IMR-90 (cell line): ENCODE measurements around the gene GALNT14. TPM values are rescaled to one million over a fixed set of nuclear protein-coding genes. Genes with fewer than 3 reads are reported as not detected.

Experiments used
- ATAC-seq: fragments of 200-7000 bp; cut with Tn5 transposase; 2 replicates; pipeline ENCODE4 v1.9.1; 2020; ENCODE audit warnings: low read depth, mild to moderate bottlenecking, moderate library complexity
- BruUV-seq: library from RNA; stranded (reverse); fragments of 400-500 nt; replicated peaks from 2 replicates; lab custom pipeline; 2021; lab: Mats Ljungman, UMichigan
- CTCF ChIA-PET: fragments of 300-600 bp; formaldehyde crosslinking; extraction: SDS; loops from one replicate; lab custom pipeline; 2021; ENCODE audit warnings: antibody characterized with exemption; lab: Yijun Ruan, JAX
- POLR2A ChIA-PET: fragments of 300-600 bp; sonication (Branson Sonifier 250); formaldehyde crosslinking; loops from one replicate; lab custom pipeline; 2022; ENCODE audit warnings: antibody characterized with exemption; ENCODE audit not compliant: unreplicated experiment; lab: Charles Lee
- DNase-seq: peaks from one replicate; pipeline ENCODE4 v3.0.0; 2013
- H2AFZ ChIP-seq: replicated peaks from 2 replicates; pipeline ENCODE3; 2013; ENCODE audit warnings: low read length, mild to moderate bottlenecking; ENCODE audit not compliant: poor library complexity
- H2AK5ac ChIP-seq: 2 replicates; pipeline ENCODE4 v1.6.1; 2013; ENCODE audit warnings: low read depth, low read length, inconsistent platforms
- H2AK9ac ChIP-seq: replicated peaks from 2 replicates; pipeline ENCODE3; 2013; ENCODE audit warnings: mild to moderate bottlenecking, low read depth, low read length, moderate library complexity; ENCODE audit not compliant: poor library complexity
- H2BK120ac ChIP-seq: 2 replicates; pipeline ENCODE4 v1.6.1; 2013; ENCODE audit warnings: low read depth, low read length, inconsistent platforms
- H2BK15ac ChIP-seq: 3 replicates; pipeline ENCODE4 v1.6.1; 2013; ENCODE audit warnings: low read depth, low read length, inconsistent platforms
- H2BK20ac ChIP-seq: 2 replicates; pipeline ENCODE4 v1.6.1; 2013; ENCODE audit warnings: low read depth, mild to moderate bottlenecking, inconsistent platforms, low read length, moderate library complexity
- H2BK5ac ChIP-seq: 2 replicates; pipeline ENCODE4 v1.6.1; 2013; ENCODE audit warnings: mild to moderate bottlenecking, low read depth, low read length, inconsistent platforms; ENCODE audit not compliant: poor library complexity, severe bottlenecking
- H3K14ac ChIP-seq: replicated peaks from 2 replicates; pipeline ENCODE4 v1.6.1; 2013; ENCODE audit warnings: low read depth, low read length, inconsistent platforms
- H3K18ac ChIP-seq: 2 replicates; pipeline ENCODE4 v1.6.1; 2013; ENCODE audit warnings: low read depth, low read length, control low read depth
- H3K23ac ChIP-seq: 2 replicates; pipeline ENCODE4 v1.6.1; 2013; ENCODE audit warnings: low read depth, low read length, inconsistent platforms
- H3K27ac ChIP-seq: 2 replicates; pipeline ENCODE4 v1.5.1; 2013; ENCODE audit warnings: mild to moderate bottlenecking, control low read depth, low read length; ENCODE audit not compliant: insufficient read depth
- H3K27me3 ChIP-seq: 2 replicates; pipeline ENCODE4 v1.6.1; 2013; ENCODE audit warnings: low read length; ENCODE audit not compliant: control insufficient read depth, insufficient read depth
- H3K36me3 ChIP-seq: 2 replicates; pipeline ENCODE4 v1.6.1; 2013; ENCODE audit warnings: low read length, mixed read lengths; ENCODE audit not compliant: control insufficient read depth, insufficient read depth
- H3K4ac ChIP-seq: 2 replicates; pipeline ENCODE4 v1.6.1; 2013; ENCODE audit warnings: low read depth, low read length, inconsistent platforms
- H3K4me1 ChIP-seq: 2 replicates; pipeline ENCODE4 v1.6.1; 2013; ENCODE audit warnings: low read length, mixed read lengths; ENCODE audit not compliant: control insufficient read depth, insufficient read depth
- H3K4me2 ChIP-seq: 2 replicates; pipeline ENCODE4 v1.6.1; 2013; ENCODE audit warnings: low read depth, mild to moderate bottlenecking, control low read depth, low read length, moderate library complexity
- H3K4me3 ChIP-seq: 2 replicates; pipeline ENCODE4 v1.5.1; 2013; ENCODE audit warnings: low read depth, mild to moderate bottlenecking, control low read depth, low read length, moderate library complexity; ENCODE audit not compliant: insufficient read depth
- H3K56ac ChIP-seq: 2 replicates; pipeline ENCODE4 v1.6.1; 2013; ENCODE audit warnings: low read length, inconsistent platforms; ENCODE audit not compliant: insufficient read depth; ENCODE audit errors: extremely low read depth
- H3K79me1 ChIP-seq, 2 experiments: 2 replicates each; pipeline ENCODE4 v1.6.1; 2013; ENCODE audit warnings: low read length in 2 of 2, inconsistent platforms in 1 of 2, low read depth in 1 of 2
- H3K9ac ChIP-seq: 2 replicates; pipeline ENCODE4 v1.6.1; 2013; ENCODE audit warnings: low read depth, low read length, control low read depth
- H3K9me1 ChIP-seq: 2 replicates; pipeline ENCODE4 v1.6.1; 2013; ENCODE audit warnings: low read length, inconsistent platforms; ENCODE audit not compliant: insufficient read depth
- H3K9me3 ChIP-seq: 2 replicates; pipeline ENCODE4 v1.6.1; 2013; ENCODE audit warnings: low read length; ENCODE audit not compliant: control insufficient read depth, insufficient read depth
- H4K20me1 ChIP-seq: 2 replicates; pipeline ENCODE4 v1.6.1; 2013; ENCODE audit warnings: low read length, inconsistent platforms; ENCODE audit not compliant: insufficient read depth
- H4K5ac ChIP-seq: 2 replicates; pipeline ENCODE4 v1.6.1; 2013; ENCODE audit warnings: mild to moderate bottlenecking, low read depth, low read length, control low read depth
- H4K8ac ChIP-seq, 2 experiments: 2 replicates each; pipeline ENCODE4 v1.6.1; 2013; ENCODE audit warnings: low read depth in 2 of 2, low read length in 2 of 2, control low read depth in 1 of 2, inconsistent platforms in 1 of 2
- H4K91ac ChIP-seq: 2 replicates; pipeline ENCODE4 v1.6.1; 2013; ENCODE audit warnings: low read depth, low read length, inconsistent platforms; ENCODE audit not compliant: insufficient read depth
- BHLHE40 ChIP-seq: fragments of 150-350 bp; IDR thresholded peaks from 2 replicates; pipeline ENCODE4 v1.6.1; 2016; ENCODE audit warnings: mild to moderate bottlenecking, low read depth, low read length
- CEBPB ChIP-seq: IDR thresholded peaks from 2 replicates; pipeline ENCODE4 v1.6.1; 2012; ENCODE audit warnings: low read depth, low read length, improper control_type of control experiment
- CHD1 ChIP-seq: IDR thresholded peaks from 2 replicates; pipeline ENCODE4 v1.6.1; 2012; ENCODE audit warnings: low read depth, low read length, improper control_type of control experiment
- FOS ChIP-seq: fragments of 150-350 bp; IDR thresholded peaks from 2 replicates; pipeline ENCODE4 v1.6.1; 2016; ENCODE audit warnings: low read depth, low read length
- MAFK ChIP-seq: IDR thresholded peaks from 2 replicates; pipeline ENCODE4 v1.6.1; 2012; ENCODE audit warnings: low read depth, low read length, improper control_type of control experiment
- MAZ ChIP-seq: IDR thresholded peaks from 2 replicates; pipeline ENCODE4 v1.6.1; 2012; ENCODE audit warnings: low read depth, mild to moderate bottlenecking, low read length, improper control_type of control experiment, moderate library complexity, borderline replicate concordance
- MXI1 ChIP-seq: IDR thresholded peaks from 2 replicates; pipeline ENCODE4 v1.6.1; 2012; ENCODE audit warnings: low read depth, mild to moderate bottlenecking, low read length, moderate library complexity, borderline replicate concordance
- NFE2L2 ChIP-seq: fragments of 150-350 bp; IDR thresholded peaks from 2 replicates; pipeline ENCODE4 v1.6.1; 2016; ENCODE audit warnings: low read depth, mild to moderate bottlenecking, low read length
- POLR2A ChIP-seq: IDR thresholded peaks from 2 replicates; pipeline ENCODE4 v1.6.1; 2012; ENCODE audit warnings: mild to moderate bottlenecking, low read depth, low read length
- RAD21 ChIP-seq: IDR thresholded peaks from 2 replicates; pipeline ENCODE4 v1.6.1; 2012; ENCODE audit warnings: low read length, improper control_type of control experiment
- RCOR1 ChIP-seq: IDR thresholded peaks from 2 replicates; pipeline ENCODE4 v1.6.1; 2012; ENCODE audit warnings: mild to moderate bottlenecking, low read length, improper control_type of control experiment; ENCODE audit not compliant: insufficient replicate concordance
- RFX5 ChIP-seq: IDR thresholded peaks from 2 replicates; pipeline ENCODE4 v1.8.0; 2012; ENCODE audit warnings: low read depth, mild to moderate bottlenecking, low read length, moderate library complexity
- SMC3 ChIP-seq: fragments of 150-350 bp; IDR thresholded peaks from 2 replicates; pipeline ENCODE4 v1.6.1; 2016; ENCODE audit warnings: low read depth, mild to moderate bottlenecking, antibody characterized with exemption, low read length, moderate library complexity
- WGBS, 2 experiments: methylation state at CpG; one replicate each; pipeline versions ENCODE4 v1.1.5 to v1.1.7; 2013; ENCODE audit warnings: missing lambda C conversion rate in 2 of 2; ENCODE audit not compliant: insufficient read length in 1 of 2; ENCODE audit errors: extremely low coverage in 2 of 2; 5-methylcytosine and 5-hydroxymethylcytosine counted together
- dilution Hi-C: fragments of 300-500 bp; cut with HindIII; formaldehyde crosslinking; loops from one replicate; pipeline ENCODE4 v1.14.3; 2018; ENCODE audit warnings: low sequenced_read_pairs; ENCODE audit not compliant: unreplicated experiment
- in situ Hi-C: fragments of 300-500 bp; cut with MboI; formaldehyde crosslinking; loops from 3 replicates; pipeline ENCODE4 v1.14.3; 2019; ENCODE audit warnings: low sequenced_read_pairs, inconsistent platforms, mixed read lengths
- intact Hi-C: fragments of 100-400 bp; cut with micrococcal nuclease; formaldehyde crosslinking; loops from 2 replicates; pipeline ENCODE4 v1.10.0; 2022
- polyA plus RNA-seq, 3 experiments: library from polyadenylated mRNA; depleted of rRNA; stranded (reverse); fragments of >200 nt; gene quantifications; 2 replicates each; pipeline ENCODE4 v1.2.3, GENCODE V29; 2012; ENCODE audit warnings: low replicate concordance in 1 of 3
- total RNA-seq: library from RNA; depleted of rRNA; stranded (reverse); fragments of >200 nt; gene quantifications from 2 replicates; pipeline ENCODE4 v1.2.3, GENCODE V29; 2012
- TF ChIP-seq, protein P1 (sequence below): fragments of 150-350 bp; IDR thresholded peaks from 2 replicates; pipeline ENCODE4 v1.6.1; 2017; ENCODE audit warnings: mild to moderate bottlenecking, antibody characterized with exemption, low read length, low read depth
- TF ChIP-seq, protein P2 (sequence below): fragments of 150-350 bp; IDR thresholded peaks from 2 replicates; pipeline ENCODE4 v1.6.1; 2016; ENCODE audit warnings: low read depth, mild to moderate bottlenecking, low read length, moderate library complexity, borderline replicate concordance
- TF ChIP-seq, protein P3 (sequence below): conservative IDR thresholded peaks from 2 replicates; pipeline ENCODE4 v1.5.1; 2012; ENCODE audit warnings: mild to moderate bottlenecking, low read depth, low read length, improper control_type of control experiment

Gene GALNT14
- total and polyA plus RNA-seq, 2 of the 4 experiments (the other 2 are of a cell fraction) = 0.15 to 0.18 TPM

DNA sequence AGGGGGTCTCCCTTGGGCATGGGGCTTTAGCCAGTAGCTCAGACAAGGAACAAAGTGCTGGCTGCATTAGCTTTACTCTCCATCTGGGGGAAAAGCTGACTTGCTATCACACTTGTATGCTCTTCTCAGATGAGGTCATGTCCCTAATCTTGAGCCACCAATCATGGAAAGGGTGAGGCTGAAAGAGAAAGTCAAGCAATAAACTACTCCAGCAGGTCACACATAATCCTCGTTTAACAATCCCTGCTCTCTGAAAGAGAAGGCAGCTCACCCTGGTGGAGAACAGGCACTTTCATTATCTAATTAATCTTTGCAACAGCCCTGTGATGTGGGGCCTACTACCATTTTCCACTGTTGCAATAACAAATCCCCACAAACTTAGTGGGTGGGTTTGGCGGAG, 201.3 kb downstream of the GALNT14 start:
- WGBS, 2 experiments = no CpG with 5 or more reads among the region's 2 CpGs
- no peaks in the 10 kb centered on the region for H3K9me3 ChIP-seq
- no peak overlapping the region for H3K4me3 ChIP-seq
- H3K4ac ChIP-seq = no peak overlapping the region
- no peak overlapping the region for H3K18ac ChIP-seq
- H3K56ac ChIP-seq = no peak overlapping the region
- BruUV-seq = no TSS peak
- intact Hi-C loops (no loop called here), dilution Hi-C loops (no loop called here), in situ Hi-C loops (no loop called here)
- no peaks in the 10 kb centered on the region for H3K36me3 ChIP-seq
- H3K27ac ChIP-seq = no peak overlapping the region
- no peak overlapping the region for H2AK5ac ChIP-seq
- H3K4me2 ChIP-seq = no peak overlapping the region
- H2AK9ac ChIP-seq = no peak overlapping the region
- ATAC-seq (no peak), DNase-seq (no peak)
- H3K23ac ChIP-seq = no peak overlapping the region
- no peaks in the 10 kb centered on the region for H3K9me1 ChIP-seq
- no peak overlapping the region for H2BK15ac ChIP-seq
- TF ChIP-seq BHLHE40 (no peak), RFX5 (no peak), RCOR1 (no peak), RAD21 (no peak), CEBPB (no peak), SMC3 (no peak), MAZ (no peak), MAFK (no peak), POLR2A (no peak), CHD1 (no peak), NFE2L2 (no peak), FOS (no peak), MXI1 (no peak)
- TF ChIP-seq, protein P1, sequence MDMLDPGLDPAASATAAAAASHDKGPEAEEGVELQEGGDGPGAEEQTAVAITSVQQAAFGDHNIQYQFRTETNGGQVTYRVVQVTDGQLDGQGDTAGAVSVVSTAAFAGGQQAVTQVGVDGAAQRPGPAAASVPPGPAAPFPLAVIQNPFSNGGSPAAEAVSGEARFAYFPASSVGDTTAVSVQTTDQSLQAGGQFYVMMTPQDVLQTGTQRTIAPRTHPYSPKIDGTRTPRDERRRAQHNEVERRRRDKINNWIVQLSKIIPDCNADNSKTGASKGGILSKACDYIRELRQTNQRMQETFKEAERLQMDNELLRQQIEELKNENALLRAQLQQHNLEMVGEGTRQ = no peak
- TF ChIP-seq, protein P2, sequence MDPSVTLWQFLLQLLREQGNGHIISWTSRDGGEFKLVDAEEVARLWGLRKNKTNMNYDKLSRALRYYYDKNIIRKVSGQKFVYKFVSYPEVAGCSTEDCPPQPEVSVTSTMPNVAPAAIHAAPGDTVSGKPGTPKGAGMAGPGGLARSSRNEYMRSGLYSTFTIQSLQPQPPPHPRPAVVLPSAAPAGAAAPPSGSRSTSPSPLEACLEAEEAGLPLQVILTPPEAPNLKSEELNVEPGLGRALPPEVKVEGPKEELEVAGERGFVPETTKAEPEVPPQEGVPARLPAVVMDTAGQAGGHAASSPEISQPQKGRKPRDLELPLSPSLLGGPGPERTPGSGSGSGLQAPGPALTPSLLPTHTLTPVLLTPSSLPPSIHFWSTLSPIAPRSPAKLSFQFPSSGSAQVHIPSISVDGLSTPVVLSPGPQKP = no peak
- TF ChIP-seq, protein P3, sequence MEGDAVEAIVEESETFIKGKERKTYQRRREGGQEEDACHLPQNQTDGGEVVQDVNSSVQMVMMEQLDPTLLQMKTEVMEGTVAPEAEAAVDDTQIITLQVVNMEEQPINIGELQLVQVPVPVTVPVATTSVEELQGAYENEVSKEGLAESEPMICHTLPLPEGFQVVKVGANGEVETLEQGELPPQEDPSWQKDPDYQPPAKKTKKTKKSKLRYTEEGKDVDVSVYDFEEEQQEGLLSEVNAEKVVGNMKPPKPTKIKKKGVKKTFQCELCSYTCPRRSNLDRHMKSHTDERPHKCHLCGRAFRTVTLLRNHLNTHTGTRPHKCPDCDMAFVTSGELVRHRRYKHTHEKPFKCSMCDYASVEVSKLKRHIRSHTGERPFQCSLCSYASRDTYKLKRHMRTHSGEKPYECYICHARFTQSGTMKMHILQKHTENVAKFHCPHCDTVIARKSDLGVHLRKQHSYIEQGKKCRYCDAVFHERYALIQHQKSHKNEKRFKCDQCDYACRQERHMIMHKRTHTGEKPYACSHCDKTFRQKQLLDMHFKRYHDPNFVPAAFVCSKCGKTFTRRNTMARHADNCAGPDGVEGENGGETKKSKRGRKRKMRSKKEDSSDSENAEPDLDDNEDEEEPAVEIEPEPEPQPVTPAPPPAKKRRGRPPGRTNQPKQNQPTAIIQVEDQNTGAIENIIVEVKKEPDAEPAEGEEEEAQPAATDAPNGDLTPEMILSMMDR = no peak
- H3K9ac ChIP-seq = no peak overlapping the region
- no peaks in the 10 kb centered on the region for H3K79me1 ChIP-seq
- H3K27me3 ChIP-seq = no peaks in the 10 kb centered on the region; the same call in 1 of the 2 replicates
- no peak overlapping the region for H2BK20ac ChIP-seq
- no peak overlapping the region for H4K8ac ChIP-seq
- no peak overlapping the region for H4K91ac ChIP-seq
- ChIA-PET POLR2A (no interaction called here), CTCF (no interaction called here)
- H2AFZ ChIP-seq = no peak overlapping the region
- H4K5ac ChIP-seq = no peak overlapping the region
- no peak overlapping the region for H3K14ac ChIP-seq
- no peaks in the 10 kb centered on the region for H3K4me1 ChIP-seq
- no peaks in the 10 kb centered on the region for H4K20me1 ChIP-seq
- H2BK120ac ChIP-seq = no peak overlapping the region
- H2BK5ac ChIP-seq = no peak overlapping the region
